AG04450 (cell line): Measurements from ENCODE around the gene LFNG. TPM values are rescaled to one million over a fixed set of nuclear protein-coding genes. Genes with fewer than 3 reads are reported as not detected.

Experiments
- CTCF ChIA-PET: fragments of 300-600, 350-600 bp; formaldehyde crosslinking; extraction: SDS; loops from one replicate; lab custom pipeline; 2022; ENCODE audit warnings: antibody characterized with exemption, inconsistent platforms; lab: Charles Lee
- POLR2A ChIA-PET: fragments of 350-600 bp; formaldehyde crosslinking; extraction: SDS; loops from one replicate; lab custom pipeline; 2021; ENCODE audit warnings: antibody characterized with exemption, inconsistent platforms; lab: Yijun Ruan, JAX
- DNase-seq: peaks from one replicate; pipeline ENCODE4 v3.0.0-alpha.2; 2011; ENCODE audit warnings: low read depth, low spot score
- H3K27ac ChIP-seq: one replicate; pipeline ENCODE4 v1.5.1; 2012; ENCODE audit warnings: low read depth, low read length, control low read depth
- H3K27me3 ChIP-seq: one replicate; pipeline ENCODE4 v1.6.0; 2012; ENCODE audit warnings: low read length; ENCODE audit not compliant: control insufficient read depth, insufficient read depth
- H3K4me3 ChIP-seq: 2 replicates; pipeline ENCODE4 v1.5.1; 2011; ENCODE audit warnings: mild to moderate bottlenecking, low read depth, low read length, control low read depth
- H3K9me3 ChIP-seq: 2 replicates; pipeline ENCODE4 v1.5.1; 2012; ENCODE audit warnings: low read length; ENCODE audit not compliant: control insufficient read depth, insufficient read depth
- polyA plus RNA-seq: library from polyadenylated mRNA; depleted of rRNA; stranded (reverse); fragments of >200 nt; gene quantifications from 2 replicates; pipeline ENCODE4 v1.2.3, GENCODE V29; 2011
- TF ChIP-seq, protein P1 (sequence below): IDR thresholded peaks from 2 replicates; pipeline ENCODE4 v1.5.1; 2011; ENCODE audit warnings: low read depth, low read length, control low read depth, inconsistent platforms

Gene LFNG
- polyA plus RNA-seq, 1 experiment, result 1.6 TPM

DNA sequence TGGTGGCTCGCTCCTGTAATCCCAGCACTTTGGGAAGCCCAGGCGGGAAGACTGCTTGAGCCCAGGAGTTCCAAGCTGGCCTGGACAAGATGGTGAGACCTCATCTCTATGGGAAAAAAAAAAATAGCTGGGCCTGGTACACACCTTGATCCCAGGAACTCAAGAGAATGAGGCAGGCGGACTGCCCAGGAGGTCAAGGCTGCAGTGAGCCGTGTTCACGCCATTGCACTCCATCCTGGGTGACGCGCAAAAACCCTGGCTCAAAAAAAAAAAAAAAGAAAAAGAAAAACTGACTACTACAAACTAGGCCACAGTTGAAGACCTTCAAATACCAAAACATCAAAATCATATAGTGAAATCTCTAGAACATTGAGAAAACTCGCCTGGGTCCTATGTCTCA lies 31.8 kb downstream of the LFNG start:
- no peak for DNase-seq
- TF ChIP-seq, protein P1, sequence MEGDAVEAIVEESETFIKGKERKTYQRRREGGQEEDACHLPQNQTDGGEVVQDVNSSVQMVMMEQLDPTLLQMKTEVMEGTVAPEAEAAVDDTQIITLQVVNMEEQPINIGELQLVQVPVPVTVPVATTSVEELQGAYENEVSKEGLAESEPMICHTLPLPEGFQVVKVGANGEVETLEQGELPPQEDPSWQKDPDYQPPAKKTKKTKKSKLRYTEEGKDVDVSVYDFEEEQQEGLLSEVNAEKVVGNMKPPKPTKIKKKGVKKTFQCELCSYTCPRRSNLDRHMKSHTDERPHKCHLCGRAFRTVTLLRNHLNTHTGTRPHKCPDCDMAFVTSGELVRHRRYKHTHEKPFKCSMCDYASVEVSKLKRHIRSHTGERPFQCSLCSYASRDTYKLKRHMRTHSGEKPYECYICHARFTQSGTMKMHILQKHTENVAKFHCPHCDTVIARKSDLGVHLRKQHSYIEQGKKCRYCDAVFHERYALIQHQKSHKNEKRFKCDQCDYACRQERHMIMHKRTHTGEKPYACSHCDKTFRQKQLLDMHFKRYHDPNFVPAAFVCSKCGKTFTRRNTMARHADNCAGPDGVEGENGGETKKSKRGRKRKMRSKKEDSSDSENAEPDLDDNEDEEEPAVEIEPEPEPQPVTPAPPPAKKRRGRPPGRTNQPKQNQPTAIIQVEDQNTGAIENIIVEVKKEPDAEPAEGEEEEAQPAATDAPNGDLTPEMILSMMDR, result no peak
- POLR2A ChIA-PET, result no interaction called here
- H3K27me3 ChIP-seq, result no peaks in the 10 kb centered on the region
- H3K4me3 ChIP-seq, result no peak overlapping the region
- H3K27ac ChIP-seq, result no peak overlapping the region
- H3K9me3 ChIP-seq, result no peaks in the 10 kb centered on the region
- CTCF ChIA-PET, result interaction anchor here (0.8 to 1.3 kb wide), 2 partner anchors 100 to 120 kb away, joined by 3 to 4 read pairs; no protein-coding TSS in a partner anchor

- CTCF ChIA-PET, result no interaction called here
- H3K27me3 ChIP-seq, result no peaks in the 10 kb centered on the region
Observed at GRCh38 chr7:2553108-2553507, 33.5 kb downstream of the LFNG start.

GRCh38 chr7:2553831-2554581 lies 34.4 kb downstream of the LFNG start:
- TF ChIP-seq, protein P1, result no peak
- H3K4me3 ChIP-seq, result peak overlapping the region; percentile 77
- H3K9me3 ChIP-seq, result no peaks in the 10 kb centered on the region
- no peak for DNase-seq
- H3K27me3 ChIP-seq, result no peaks in the 10 kb centered on the region
- H3K27ac ChIP-seq, result no peak overlapping the region
- ChIA-PET POLR2A (interaction anchor here (0.7 kb wide), 1 partner anchor 48 kb away, joined by 3 read pairs; no protein-coding TSS in a partner anchor), CTCF (no interaction called here)

More at GRCh38 chr7:2553108-2553507, 33.5 kb downstream of the LFNG start:
- Histone ChIP-seq H3K4me3 (no peak overlapping the region), H3K9me3 (no peaks in the 10 kb centered on the region), H3K27ac (no peak overlapping the region)
- TF ChIP-seq, protein P1, result no peak
- POLR2A ChIA-PET, result interaction anchor here (0.7 kb wide), 1 partner anchor 47 kb away, joined by 3 read pairs; no protein-coding TSS in a partner anchor
- no peak for DNase-seq

- no peak for DNase-seq
- Histone ChIP-seq H3K4me3 (peak overlapping the region; percentile 77), H3K27me3 (no peaks in the 10 kb centered on the region), H3K9me3 (no peaks in the 10 kb centered on the region), H3K27ac (no peak overlapping the region)
- TF ChIP-seq, protein P1, result no peak
- CTCF ChIA-PET, result no interaction called here
- POLR2A ChIA-PET, result no interaction called here
Observed at GRCh38 chr7:2554661-2555111, 35.1 kb downstream of the LFNG start.
